HG03060 (cell line): ENCODE data around the gene FAAP20.

Source experiments
- ATAC-seq: cut with Tn5 transposase; IDR thresholded peaks from one replicate; pipeline ENCODE4 v1.9.1; 2021; ENCODE audit warnings: low read depth, moderate number of reproducible peaks; ENCODE audit not compliant: unreplicated experiment

The FAAP20 gene

DNA sequence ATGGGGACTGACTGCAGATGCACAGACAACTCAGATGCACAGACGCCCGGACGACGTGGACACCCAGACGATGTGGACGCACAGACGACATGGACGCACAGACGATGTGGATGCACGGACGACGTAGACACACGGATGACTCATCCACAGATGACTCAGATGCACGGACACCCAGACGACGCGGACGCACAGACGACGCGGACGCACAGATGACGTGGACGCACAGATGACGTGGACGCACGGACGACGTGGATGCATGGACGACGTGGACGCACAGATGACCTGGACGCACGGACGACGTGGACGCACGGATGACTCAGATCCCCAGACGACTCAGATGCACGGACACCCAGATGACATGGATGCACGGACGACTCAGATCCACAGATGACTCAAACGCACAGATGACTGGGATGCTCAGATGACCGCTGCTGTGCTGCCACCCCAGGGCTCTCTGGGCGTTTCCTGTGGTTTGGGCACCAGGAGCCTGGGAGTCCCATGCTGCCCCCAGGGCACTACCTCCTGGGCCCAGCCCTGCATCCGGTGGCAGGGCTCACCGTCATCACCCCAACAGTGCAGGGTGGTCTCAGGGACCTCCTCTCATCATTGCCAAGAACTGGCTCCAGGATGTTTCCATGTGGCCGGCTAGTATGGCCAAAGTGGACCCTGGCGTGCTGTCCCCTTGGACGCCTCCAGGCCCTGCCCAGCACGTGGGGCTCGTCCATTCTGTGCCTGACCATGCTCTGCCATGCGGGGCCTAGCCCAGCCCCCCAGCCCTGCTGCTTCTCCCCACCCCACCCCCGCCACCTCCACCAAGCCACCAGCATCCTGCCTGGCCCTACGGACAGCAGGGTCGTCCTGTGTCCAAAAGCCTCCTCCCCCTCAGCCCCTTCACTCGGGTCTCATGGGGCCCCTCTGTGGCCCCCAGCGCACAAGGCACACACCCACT is 14.0 kb downstream of the FAAP20 start:
- ATAC-seq = no peak

DNA sequence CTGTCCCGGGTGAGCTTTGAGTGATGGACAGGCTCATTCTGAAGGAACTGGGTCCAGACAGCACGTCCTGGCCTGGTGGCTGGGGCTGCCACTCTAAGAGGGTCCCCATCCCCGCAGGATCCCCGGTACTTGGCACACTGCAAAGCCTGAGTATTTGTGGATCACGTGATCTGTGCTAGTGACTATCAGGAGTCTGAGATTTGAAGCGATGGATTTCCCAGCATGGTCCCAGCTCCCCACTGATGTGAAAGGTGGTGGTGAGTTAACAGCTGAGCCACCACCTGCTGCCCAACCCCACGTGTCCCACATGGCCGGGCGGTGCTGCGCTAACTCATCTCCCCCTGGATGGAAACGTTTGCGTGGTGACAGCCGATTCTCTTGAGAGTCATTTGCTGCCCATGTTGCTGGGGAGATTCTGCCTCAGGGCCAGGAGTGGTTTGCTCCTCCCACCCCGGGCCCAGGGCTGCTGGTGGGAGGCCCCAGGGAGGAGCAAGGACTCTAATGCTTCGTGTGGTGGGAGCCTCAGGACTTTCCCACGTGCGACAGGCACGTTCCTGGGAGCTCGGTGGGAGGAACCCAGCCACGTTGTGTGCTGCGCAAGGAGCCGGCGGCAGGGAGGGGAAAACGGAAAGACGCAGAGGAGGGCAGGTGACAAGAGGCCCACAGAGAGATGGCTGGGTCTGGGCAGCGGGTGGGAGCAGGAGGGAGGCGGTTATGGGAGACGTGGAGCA is 15.1 kb downstream of the FAAP20 start:
- no peak for ATAC-seq

DNA sequence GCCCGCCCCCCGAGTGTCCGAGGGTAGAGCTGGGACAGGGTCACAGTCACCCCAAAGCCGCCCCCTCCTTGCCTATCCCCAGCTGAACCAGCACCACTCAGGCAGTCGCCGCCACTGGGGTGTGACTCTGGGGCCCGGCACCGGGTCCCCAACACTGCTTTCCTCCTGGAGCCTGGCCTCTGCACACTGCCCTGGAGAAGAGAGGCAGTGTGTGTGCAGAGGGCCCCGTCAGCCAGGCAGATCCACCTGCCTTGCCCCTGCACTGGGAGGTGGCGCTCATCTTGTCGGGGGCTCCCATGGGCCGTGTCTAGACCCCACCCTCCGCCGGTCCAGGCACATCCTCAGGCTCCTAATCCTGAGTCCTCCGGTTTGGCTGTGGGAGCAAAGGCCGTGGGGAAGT is 15.7 kb downstream of the FAAP20 start:
- no peak for ATAC-seq

DNA sequence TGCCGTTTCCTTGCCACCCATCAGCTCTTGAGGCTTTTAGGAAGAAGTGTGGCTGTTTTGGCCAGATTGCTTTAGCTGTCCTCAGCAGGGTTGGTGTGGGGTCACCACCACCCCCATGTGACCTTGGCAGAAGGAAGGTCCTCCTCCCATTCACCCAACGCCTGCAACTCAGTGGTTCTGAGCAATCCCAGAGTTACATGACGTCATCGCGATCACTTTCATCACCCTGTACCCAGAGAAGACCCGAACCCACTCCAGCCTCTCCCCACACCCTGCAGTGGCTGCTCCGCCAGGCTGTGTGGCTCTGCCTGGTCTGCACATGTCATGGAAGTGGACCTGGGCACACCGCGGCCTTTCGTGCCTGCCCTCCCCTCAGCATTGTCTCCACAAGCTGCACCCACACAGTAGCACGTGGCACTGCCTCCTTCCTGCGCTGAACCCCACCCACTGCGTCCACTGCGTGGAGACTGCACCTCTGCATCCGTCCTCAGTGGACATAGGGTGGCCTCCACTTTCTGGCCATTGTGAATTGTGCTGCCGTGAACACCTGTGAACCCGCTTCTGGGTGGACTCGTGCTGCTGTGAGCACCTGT is 16.5 kb downstream of the FAAP20 start:
- ATAC-seq = no peak

DNA sequence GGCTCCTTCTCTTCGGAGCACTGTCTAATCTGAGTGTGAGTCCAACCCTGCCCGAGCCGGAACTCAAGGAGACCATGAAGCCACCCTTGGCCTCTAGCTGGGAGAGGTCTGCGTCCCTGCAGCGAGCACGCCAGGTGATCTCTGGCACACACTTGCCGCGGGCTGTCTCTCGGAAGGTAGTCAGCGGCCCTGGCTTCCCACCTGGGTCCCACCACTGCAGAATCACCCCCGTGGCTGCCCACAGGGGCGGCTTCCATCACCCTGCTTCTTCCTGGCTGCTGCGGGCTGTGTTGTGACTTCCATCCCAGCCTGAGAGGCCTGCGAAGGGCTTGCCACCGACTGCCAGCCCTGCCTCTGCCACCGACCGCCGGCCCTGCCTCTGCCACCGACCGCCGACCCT is 17.0 kb downstream of the FAAP20 start:
- ATAC-seq = no peak

DNA sequence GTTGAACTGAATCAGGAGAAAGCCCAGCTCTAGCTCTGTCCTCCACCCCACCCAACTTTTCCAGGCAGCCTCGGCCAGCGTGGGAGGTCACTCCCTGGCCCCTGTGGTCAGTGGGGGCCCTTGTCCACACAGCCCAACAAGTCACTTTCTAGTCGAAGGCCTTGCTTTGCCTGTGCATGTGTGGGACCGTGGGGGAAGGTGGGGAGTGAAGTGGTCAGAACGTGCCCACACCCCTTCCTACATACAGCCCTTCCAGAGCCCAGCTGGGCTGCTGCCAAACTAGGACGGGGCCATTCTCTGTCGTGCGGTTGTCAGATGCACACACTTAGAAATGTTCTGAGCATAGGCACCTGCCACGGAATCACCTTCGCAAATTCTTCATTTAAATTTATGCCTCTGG is 18.0 kb downstream of the FAAP20 start:
- ATAC-seq = no peak

DNA sequence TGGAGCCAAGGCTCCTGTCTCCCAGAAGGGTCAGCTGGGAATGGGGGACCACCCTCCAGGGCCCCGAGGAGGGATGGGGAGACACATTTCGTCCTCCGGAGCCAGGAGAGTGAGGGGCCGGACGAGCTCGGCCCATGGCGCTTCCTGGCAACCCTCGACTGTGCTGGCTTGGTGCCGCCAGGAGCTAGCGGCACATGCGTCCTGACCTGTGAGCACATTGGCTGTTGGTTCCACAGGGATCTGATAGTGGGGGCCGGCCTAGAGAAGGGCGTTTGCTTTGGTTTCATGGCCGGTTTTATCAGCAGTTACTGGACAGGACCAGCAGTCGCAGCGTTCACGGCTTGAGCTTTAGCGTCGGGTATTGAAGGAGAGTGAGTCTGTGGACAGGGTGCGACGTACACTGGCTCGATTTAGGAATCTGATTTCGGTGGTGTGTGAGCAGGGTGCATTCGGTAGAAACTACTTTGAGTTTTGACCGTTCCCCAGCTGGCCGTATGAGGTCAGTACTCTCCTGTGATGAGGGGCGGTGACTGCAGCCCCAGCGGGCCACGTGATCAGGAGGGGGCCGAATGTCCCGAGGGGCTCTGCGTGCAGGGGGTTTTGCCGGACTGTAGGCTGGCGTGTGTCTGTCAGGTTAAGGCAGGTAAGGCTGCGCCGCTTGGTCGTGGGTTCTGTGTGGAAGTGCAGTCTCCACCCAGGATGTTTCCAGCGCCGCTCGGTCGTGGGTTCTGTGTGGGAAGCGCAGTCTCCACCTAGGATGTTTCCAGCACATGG is 18.7 kb downstream of the FAAP20 start:
- ATAC-seq = no peak

DNA sequence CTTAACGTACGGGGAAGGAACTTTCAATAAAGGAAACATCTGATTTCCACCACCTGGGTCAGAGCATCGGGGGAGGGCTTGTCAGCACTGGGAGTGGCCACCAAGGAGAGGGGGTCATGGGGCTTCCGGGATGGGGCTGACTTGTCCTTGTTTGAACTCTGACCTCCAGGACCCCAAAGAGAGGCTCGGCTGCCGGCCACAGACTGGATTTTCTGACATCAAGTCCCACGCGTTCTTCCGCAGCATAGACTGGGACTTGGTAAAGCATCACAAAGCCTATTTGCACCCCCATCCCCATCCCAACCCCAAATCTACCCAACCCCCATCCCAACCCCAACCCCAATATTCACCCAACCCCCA is 19.5 kb downstream of the FAAP20 start:
- ATAC-seq = no peak

DNA sequence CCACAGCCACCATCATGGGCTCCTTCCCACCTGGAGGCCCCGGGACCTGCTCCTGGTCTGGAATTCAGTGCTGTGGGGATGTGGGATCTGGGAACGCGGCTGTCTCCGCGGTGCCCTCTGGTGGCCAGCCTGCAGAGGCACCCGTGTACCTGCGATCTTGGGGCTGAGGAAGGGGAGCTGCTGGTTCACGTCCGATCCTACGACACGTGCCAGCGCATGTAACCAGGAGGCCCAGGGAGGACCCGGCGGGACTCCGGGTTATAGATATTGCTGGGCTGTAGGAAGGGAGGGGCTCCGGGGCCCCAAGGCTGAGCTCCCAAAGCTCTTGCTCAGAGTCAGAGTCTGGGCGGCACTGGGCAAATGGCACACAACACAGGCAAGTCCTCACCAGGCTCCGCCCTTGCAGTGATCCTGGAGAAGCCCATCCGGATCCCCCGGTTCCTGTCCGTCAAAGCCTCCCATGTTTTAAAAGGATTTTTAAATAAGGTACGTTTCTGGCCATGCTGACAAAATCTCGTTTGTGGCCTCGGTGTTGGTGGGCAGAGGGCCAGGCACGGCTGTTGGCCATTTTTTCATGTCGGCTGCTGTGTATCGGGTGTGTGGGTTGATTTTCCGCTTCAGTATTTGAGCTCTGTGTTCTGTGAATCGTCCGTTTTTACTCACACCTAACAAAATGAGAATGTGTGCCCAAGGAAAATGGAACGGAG is 20.1 kb downstream of the FAAP20 start:
- ATAC-seq = no peak

DNA sequence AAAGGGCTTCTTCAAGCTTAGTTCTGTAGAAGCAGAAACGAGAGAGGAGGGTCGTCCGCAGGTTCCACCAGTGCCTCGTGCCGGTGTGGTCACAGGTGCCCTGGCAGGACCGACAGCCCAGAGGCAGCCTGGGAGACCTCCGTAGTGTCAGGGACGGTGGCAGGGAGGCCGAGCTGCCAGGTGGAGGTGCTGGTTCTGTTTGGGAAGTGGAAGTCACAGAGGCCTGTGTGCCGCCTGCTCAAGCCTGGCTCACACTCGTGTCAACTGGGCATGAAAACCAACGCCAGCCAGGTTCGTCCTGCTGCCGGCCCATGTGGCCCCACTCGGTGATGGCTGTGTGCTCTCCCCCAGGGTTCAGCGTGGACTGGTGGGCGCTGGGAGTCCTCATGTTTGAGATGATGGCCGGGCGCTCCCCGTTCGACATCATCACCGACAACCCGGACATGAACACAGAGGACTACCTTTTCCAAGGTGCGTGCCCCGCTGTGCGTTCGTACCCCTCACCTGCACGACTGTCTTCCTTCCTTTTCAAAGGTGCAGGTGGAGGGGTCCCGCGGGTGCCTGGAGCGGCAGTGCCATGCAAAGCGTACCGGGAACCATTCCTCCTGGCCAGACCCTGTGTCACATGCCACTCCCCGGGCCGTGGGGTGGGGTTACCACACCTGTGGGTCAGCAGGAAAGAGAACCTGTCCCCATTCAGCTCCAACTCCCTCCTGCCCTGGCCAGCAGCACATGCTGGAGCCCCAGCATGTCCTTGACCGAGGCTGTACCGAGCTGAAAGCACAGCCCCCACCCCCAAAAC is 20.8 kb downstream of the FAAP20 start:
- ATAC-seq = no peak

DNA sequence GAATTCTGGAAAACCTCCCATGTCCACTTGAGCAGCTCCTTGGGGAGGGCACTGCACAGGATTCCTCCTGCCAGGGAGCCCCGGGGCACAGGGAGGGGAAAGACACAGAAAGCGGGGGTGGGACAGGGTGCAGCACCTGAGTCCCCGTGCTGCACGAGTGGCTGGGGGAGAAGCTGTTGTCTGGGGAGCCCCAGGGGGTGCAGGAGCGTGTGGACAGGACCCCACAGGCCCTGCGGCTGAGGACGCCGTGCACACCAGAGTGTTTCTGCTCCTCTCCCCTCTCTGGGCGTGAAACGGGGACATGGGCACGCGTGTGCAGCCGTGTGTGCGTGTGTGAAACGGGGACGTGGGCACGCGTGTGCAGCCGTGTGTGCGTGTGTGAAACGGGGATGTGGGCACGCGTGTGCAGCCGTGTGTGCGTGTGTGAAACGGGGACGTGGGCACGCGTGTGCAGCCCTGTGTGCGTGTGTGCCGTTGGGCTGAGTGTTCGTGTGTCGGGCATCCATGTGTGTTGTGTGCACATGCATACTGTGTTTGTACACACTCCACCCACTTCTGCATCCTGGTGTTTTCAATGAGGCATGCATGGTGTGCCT is 21.9 kb downstream of the FAAP20 start:
- ATAC-seq = no peak

DNA sequence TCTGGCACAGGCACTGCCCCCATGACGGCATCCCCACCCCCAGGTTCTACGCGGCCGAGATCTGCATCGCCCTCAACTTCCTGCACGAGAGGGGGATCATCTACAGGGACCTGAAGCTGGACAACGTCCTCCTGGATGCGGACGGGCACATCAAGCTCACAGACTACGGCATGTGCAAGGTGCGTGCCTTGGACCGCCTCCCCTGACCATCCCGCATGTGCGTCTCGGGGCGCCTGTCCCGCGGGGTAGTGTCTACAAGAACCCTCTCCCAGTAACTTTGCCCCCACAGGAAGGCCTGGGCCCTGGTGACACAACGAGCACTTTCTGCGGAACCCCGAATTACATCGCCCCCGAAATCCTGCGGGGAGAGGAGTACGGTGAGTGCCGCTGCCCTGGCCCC is 22.6 kb downstream of the FAAP20 start:
- ATAC-seq = no peak

DNA sequence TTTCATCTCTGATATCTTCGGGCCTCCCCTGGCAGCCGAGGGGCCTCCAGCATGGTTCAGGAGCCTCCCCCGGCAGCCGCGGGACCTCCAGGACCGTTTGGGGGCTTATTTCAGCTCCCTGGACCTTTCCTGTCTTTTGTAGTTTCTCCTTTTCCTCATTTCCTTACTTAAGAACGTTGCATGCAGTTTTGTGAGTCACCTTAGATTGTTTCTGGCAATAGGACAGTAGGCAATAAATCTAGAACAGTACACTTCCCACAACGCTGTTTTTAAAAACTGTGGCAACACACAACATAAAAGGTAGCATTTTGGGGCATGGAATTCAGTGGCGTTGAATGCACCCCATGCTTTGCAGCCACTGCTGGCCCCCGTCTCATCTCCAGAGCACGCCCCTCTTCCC is 24.4 kb downstream of the FAAP20 start:
- no peak for ATAC-seq

DNA sequence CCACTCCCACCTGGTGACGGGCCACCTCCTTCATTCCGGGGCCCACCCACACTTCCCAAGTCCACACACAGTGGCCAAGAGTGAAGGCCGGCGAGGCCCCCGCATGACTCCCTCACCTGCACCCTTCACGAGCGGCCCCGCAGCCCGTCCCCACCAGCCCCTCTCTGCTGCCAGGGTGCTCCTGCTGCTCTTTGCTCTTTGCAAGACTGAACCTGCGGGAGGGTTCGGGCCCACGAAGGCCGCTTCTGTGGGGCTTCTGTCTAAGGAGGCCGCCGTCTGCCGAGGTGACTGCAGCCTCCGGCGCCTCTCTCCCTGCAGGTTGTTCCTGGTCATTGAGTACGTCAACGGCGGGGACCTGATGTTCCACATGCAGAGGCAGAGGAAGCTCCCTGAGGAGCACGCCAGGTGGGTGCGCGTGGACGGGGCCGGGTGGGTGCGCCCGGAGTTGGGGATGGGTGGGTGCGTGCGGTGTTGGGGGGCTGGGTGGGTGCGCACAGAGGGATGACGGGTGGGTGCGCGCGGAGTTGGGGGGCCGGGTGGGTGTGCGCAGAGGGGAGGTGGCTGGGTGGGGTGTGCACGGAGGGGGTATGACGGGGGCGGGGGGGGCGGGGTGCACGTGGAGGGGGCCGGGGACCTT is 25.3 kb downstream of the FAAP20 start:
- no peak for ATAC-seq

DNA sequence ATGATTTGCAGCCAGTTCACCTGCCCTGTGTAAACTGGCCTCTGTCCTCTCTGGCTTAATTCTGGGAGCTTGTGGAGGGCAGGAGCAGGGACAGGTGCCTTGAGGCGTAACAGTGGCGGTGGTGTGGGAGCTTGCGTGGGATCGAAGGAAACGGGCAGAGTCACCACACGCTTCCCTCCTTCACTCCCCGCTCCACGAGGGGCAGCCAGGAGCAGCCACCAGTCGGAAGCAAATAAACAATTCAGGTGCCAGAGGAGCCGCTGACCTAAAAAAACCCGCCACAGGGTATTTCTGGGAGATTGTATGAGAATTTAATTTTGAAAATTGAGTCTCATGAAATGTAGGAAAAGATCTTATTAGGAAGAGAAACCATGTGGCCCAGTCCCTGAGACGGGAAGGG is 26.0 kb downstream of the FAAP20 start:
- ATAC-seq = no peak

DNA sequence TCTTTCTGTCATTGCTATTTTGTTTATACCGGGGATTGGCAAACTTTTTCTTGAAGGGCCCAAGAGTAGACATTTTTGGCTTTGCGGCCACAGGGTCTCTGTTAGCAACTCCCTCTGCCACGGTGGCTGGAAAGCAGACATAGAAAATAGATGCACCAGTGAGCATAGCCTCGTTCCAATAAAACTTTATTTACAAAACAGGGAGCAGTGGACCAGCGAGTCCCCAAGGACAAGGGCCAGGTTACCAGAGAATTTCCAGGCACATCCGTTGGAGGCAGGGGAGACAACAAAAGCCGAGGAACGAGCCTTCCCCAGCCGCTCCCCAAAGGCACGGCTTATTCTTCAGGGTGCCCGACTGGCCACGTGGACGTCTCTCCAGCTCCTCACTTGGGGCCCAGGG is 26.5 kb downstream of the FAAP20 start:
- no peak for ATAC-seq

DNA sequence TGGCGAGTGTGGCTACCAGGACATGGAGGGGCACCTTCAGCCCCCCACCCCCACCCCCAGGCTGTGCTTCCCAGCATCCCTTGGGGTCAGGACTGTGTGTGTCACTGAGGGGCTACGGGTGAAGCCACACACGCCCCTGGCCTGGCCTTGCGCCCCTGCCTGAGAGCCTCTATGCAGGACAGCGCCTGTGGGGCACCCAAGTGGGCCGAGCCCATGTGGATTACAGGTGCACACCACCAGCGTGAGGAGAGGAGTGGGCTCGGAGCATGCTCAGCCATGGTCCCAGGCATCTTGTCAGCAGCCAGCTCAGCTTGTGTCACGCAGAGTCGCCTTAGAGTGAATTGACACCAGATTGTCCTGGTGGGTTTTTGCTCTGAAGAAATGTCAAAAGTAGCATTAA is 27.9 kb downstream of the FAAP20 start:
- ATAC-seq = no peak

DNA sequence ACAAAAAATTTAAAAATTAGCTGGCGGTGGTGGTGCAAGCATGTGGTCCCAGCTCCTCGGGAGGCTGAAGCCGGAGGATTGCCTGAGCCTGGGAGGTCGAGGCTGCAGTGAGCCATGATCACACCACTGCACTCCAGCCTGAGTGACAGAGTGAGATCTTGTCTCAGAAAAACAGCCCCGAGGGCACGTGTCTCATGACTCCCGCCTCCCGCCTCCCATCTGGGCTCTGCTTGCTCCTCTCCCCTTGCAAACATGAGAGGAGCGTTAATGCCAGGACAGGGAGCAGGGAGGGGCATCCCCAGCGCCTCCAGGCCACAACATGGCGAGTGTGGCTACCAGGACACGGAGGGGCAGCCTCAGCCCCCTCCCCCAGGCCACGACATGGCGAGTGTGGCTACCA is 28.3 kb downstream of the FAAP20 start:
- ATAC-seq = no peak

DNA sequence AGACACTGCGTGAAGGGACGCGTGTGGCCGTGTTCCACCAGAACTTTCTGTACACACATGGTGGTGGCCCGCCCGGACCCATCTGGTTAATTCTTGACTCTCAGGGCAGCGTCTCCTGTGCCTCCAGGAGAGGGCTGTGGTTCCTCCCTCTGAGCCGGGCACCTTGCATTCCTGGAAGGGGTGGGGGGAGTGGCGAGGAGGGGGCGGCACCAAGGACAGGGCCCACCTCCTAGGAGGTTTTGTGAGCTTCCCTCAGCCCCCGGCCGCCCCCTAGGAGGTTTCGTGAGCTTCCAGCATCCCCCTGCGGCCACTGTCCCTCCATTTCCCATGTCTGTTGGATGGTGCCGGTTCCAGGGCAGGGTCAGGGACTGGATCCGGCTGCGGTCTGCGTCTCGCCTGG is 28.9 kb downstream of the FAAP20 start:
- no peak for ATAC-seq
